HEK293 (cell line): ENCODE measurements around the gene ENSA.
"Not testable (repeated sequence)": the region's sequence is repeated elsewhere in the genome, so short reads cannot be mapped to it uniquely, and the experiment has no call there.

Experiments used
- CTCF ChIA-PET: fragments of 350-600 bp; formaldehyde crosslinking; extraction: SDS; loops from one replicate; lab custom pipeline; 2021; ENCODE audit warnings: antibody characterized with exemption; lab: Yijun Ruan, JAX
- POLR2A ChIA-PET: fragments of 300-600 bp; formaldehyde crosslinking; extraction: SDS; loops from one replicate; lab custom pipeline; 2020; ENCODE audit warnings: antibody characterized with exemption, inconsistent platforms; lab: Yijun Ruan, JAX
- H3K27ac ChIP-seq: fragments of 200-500 bp; sonication (Bioruptor generic); 2 replicates; pipeline ENCODE4 v1.5.1; 2014; ENCODE audit warnings: low read depth, low read length, control low read depth, inconsistent platforms; ENCODE audit errors: extremely low read depth
- H3K36me3 ChIP-seq, 2 experiments: fragments of 200-500 bp in 1 of 2; sonication (Bioruptor generic) in 1 of 2; 1 replicate in 1 of 2; 2 replicates in 1 of 2; pipeline ENCODE4 v1.5.1; 2014 to 2017; ENCODE audit warnings: inconsistent platforms in 2 of 2, low read length in 2 of 2; ENCODE audit not compliant: control insufficient read depth in 2 of 2, insufficient read depth in 1 of 2
- H3K4me1 ChIP-seq: fragments of 200-500 bp; sonication (Bioruptor generic); 2 replicates; pipeline ENCODE4 v1.5.1; 2014; ENCODE audit warnings: mild to moderate bottlenecking, low read length, inconsistent platforms; ENCODE audit not compliant: control insufficient read depth, insufficient read depth
- H3K4me3 ChIP-seq: 2 replicates; pipeline ENCODE4 v1.5.1; 2011; ENCODE audit warnings: low read depth, mild to moderate bottlenecking, control low read depth, low read length, moderate library complexity
- H3K9me3 ChIP-seq: fragments of 200-500 bp; sonication (Bioruptor generic); 2 replicates; pipeline ENCODE4 v1.5.1; 2014; ENCODE audit warnings: low read depth, low read length, inconsistent platforms; ENCODE audit not compliant: control insufficient read depth, insufficient read depth
- GLI4 ChIP-seq: fragments of 450-650 bp; formaldehyde crosslinking; IDR thresholded peaks from 2 replicates; pipeline ENCODE4 v1.5.1; 2016; ENCODE audit warnings: missing biosample characterization, missing genetic modification characterization
- SCRT2 ChIP-seq: fragments of 450-650 bp; formaldehyde crosslinking; IDR thresholded peaks from 2 replicates; pipeline ENCODE4 v1.5.1; 2016; ENCODE audit warnings: missing biosample characterization, missing genetic modification characterization
- ZNF121 ChIP-seq: fragments of 450-650 bp; formaldehyde crosslinking; IDR thresholded peaks from 2 replicates; pipeline ENCODE4 v1.5.1; 2016; ENCODE audit warnings: missing biosample characterization, missing genetic modification characterization
- ZNF169 ChIP-seq: fragments of 450-650 bp; formaldehyde crosslinking; IDR thresholded peaks from 2 replicates; pipeline ENCODE4 v1.5.1; 2016; ENCODE audit warnings: missing biosample characterization, missing genetic modification characterization
- ZNF19 ChIP-seq: fragments of 450-650 bp; formaldehyde crosslinking; IDR thresholded peaks from 2 replicates; pipeline ENCODE4; 2016; ENCODE audit warnings: missing biosample characterization, missing genetic modification characterization, low read depth
- ZNF2 ChIP-seq: fragments of 450-650 bp; formaldehyde crosslinking; IDR thresholded peaks from 2 replicates; pipeline ENCODE4 v1.5.1; 2016; ENCODE audit warnings: missing biosample characterization, missing genetic modification characterization
- ZNF266 ChIP-seq: fragments of 450-650 bp; formaldehyde crosslinking; IDR thresholded peaks from 2 replicates; pipeline ENCODE4 v1.5.1; 2016; ENCODE audit warnings: missing biosample characterization, missing genetic modification characterization, low read depth
- ZNF274 ChIP-seq, 2 experiments: fragments of 200-500 bp in 1 of 2; fragments of 450-650 bp in 1 of 2; sonication (Bioruptor generic) in 1 of 2; formaldehyde crosslinking in 1 of 2; IDR thresholded peaks; 2 replicates each; pipeline versions ENCODE4 v1.5.1 to v1.6.1; 2014 to 2016; ENCODE audit warnings: borderline replicate concordance in 1 of 2, inconsistent platforms in 1 of 2, low read length in 1 of 2, missing biosample characterization in 1 of 2, missing genetic modification characterization in 1 of 2
- ZNF394 ChIP-seq: fragments of 450-650 bp; formaldehyde crosslinking; IDR thresholded peaks from 2 replicates; pipeline ENCODE4 v1.5.1; 2016; ENCODE audit warnings: missing biosample characterization, missing genetic modification characterization, mild to moderate bottlenecking, moderate library complexity, borderline replicate concordance
- ZNF416 ChIP-seq: fragments of 450-650 bp; formaldehyde crosslinking; IDR thresholded peaks from 2 replicates; pipeline ENCODE4 v1.5.1; 2016; ENCODE audit warnings: missing biosample characterization, missing genetic modification characterization
- ZNF701 ChIP-seq: fragments of 450-650 bp; formaldehyde crosslinking; IDR thresholded peaks from 2 replicates; pipeline ENCODE4 v1.5.1; 2016; ENCODE audit warnings: missing biosample characterization, missing genetic modification characterization
- TF ChIP-seq, protein P1 (sequence below): fragments of 450-650 bp; formaldehyde crosslinking; IDR thresholded peaks from 2 replicates; pipeline ENCODE4 v1.5.1; 2016; ENCODE audit warnings: missing biosample characterization, missing genetic modification characterization

The ENSA gene

GRCh38 chr1:150602372-150602771 lies 27.0 kb downstream of the ENSA start:
- not testable (repeated sequence) for H3K27ac ChIP-seq, H3K4me1 ChIP-seq, H3K9me3 ChIP-seq, H3K36me3 ChIP-seq, H3K4me3 ChIP-seq
- TF ChIP-seq, protein P1, sequence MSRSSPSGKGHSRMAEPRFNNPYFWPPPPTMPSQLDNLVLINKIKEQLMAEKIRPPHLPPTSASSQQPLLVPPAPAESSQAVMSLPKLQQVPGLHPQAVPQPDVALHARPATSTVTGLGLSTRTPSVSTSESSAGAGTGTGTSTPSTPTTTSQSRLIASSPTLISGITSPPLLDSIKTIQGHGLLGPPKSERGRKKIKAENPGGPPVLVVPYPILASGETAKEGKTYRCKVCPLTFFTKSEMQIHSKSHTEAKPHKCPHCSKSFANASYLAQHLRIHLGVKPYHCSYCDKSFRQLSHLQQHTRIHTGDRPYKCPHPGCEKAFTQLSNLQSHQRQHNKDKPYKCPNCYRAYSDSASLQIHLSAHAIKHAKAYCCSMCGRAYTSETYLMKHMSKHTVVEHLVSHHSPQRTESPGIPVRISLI = peak; percentile 93
- POLR2A ChIA-PET = interaction anchor here (0.7 kb wide), 1 partner anchor 42 kb away, joined by 4 read pairs; no protein-coding TSS in a partner anchor
- CTCF ChIA-PET = interaction anchor here (0.6 to 1.4 kb wide), 2 partner anchors 19 to 256 kb away, joined by 3 read pairs; no protein-coding TSS in a partner anchor

- Histone ChIP-seq H3K36me3 (peaks cover 3 to 8% of the 10 kb centered on the region in 2 experiments; a peak in 2 of 3 replicates), H3K27ac (no peak overlapping the region), H3K4me1 (peaks cover 3% of the 10 kb centered on the region; the same call in 1 of the 2 replicates), H3K4me3 (no peak overlapping the region), H3K9me3 (no peaks in the 10 kb centered on the region)
- TF ChIP-seq ZNF394 (tag by site-specific recombination) (no peak), ZNF121 (tag by site-specific recombination) (0 out of 2 replicates have a peak, but pooled peaks have one; percentile 28), ZNF19 (no peak), ZNF169 (tag by site-specific recombination) (no peak), ZNF274 (IDR thresholded peaks at IDR 0.05; ENCODE audit: low read length) (no peak), ZNF274 (tag by site-specific recombination; IDR thresholded peaks at IDR 0.05; ENCODE audit: borderline replicate concordance) (no peak), ZNF416 (tag by site-specific recombination) (no peak), ZNF701 (tag by site-specific recombination) (no peak)
- CTCF ChIA-PET = interaction anchor here (0.5 kb wide), 1 partner anchor 159 kb away, joined by 4 read pairs; no protein-coding TSS in a partner anchor
- POLR2A ChIA-PET = interaction anchor here (0.7 to 5.4 kb wide), 2 partner anchors 21 to 71 kb away, joined by 5 to 18 read pairs; partner anchors contain the start of gene MCL1
Observed at GRCh38 chr1:150601540-150601939, 27.9 kb downstream of the ENSA start.

- POLR2A ChIA-PET = interaction anchor here (0.7 to 5.4 kb wide), 2 partner anchors 18 to 235 kb away, joined by 7 to 18 read pairs; partner anchors contain the start of gene MCL1
Observed at GRCh38 chr1:150598346-150598745, 31.1 kb downstream of the ENSA start.

DNA sequence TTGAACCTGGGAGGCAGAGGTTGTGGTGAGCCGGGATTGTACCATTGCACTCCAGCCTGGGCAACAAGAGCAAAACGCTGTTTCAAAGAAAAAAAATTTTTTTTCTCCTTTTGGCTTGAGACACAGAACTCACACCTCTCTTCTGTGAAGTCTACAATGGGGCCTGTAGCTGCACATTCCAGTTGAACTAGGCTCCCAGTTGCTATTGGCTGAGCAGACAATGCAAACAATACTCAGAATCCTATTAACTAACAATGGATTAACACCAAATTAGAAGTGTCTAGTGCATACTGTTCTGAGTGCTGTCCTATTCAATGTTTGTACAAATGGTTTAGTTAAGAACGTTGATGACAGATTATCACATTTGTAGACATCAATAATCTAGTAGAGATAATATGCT lies 32.4 kb downstream of the ENSA start:
- H3K36me3 ChIP-seq = peaks cover 3 to 8% of the 10 kb centered on the region in 2 experiments; a peak in 2 of 3 replicates
- H3K4me1 ChIP-seq = no peaks in the 10 kb centered on the region
- H3K4me3 ChIP-seq = no peak overlapping the region
- POLR2A ChIA-PET = interaction anchor here (5.4 kb wide), 1 partner anchor 17 kb away, joined by 18 read pairs; the partner anchor contains the start of gene MCL1
- H3K9me3 ChIP-seq = no peaks in the 10 kb centered on the region
- TF ChIP-seq GLI4 (tag by site-specific recombination) = no peak
- TF ChIP-seq SCRT2 (tag by site-specific recombination) = no peak
- TF ChIP-seq ZNF2 = no peak
- no peak for TF ChIP-seq ZNF266 (tag by site-specific recombination)
- TF ChIP-seq, all 188 proteins: peak for 0
- CTCF ChIA-PET = interaction anchor here (1.2 to 1.3 kb wide), 2 partner anchors 25 to 36 kb away, joined by 5 read pairs; no protein-coding TSS in a partner anchor
- H3K27ac ChIP-seq = no peak overlapping the region

More at GRCh38 chr1:150598346-150598745, 31.1 kb downstream of the ENSA start:
- H3K4me3 ChIP-seq, H3K27ac ChIP-seq, H3K4me1 ChIP-seq, H3K9me3 ChIP-seq, H3K36me3 ChIP-seq: not testable (repeated sequence)
- CTCF ChIA-PET = interaction anchor here (1.3 to 1.9 kb wide), 2 partner anchors 37 to 38 kb away, joined by 5 read pairs; no protein-coding TSS in a partner anchor
